SK-N-MC (cell line): ENCODE data around the gene AQP3.

Experiments used
- EZH2 ChIP-seq: fragments of 200-600 bp; sonication (generic); IDR thresholded peaks from one replicate; pipeline ENCODE4 v1.6.1; 2017; ENCODE audit warnings: antibody characterized with exemption
- FOXP2 ChIP-seq: optimal IDR thresholded peaks from 2 replicates; pipeline ENCODE3; 2011; ENCODE audit warnings: mild to moderate bottlenecking, moderate library complexity; ENCODE audit not compliant: insufficient read depth; ENCODE audit errors: extremely low read length, control extremely low read depth
- POLR2AphosphoS5 ChIP-seq: IDR thresholded peaks from 2 replicates; pipeline ENCODE4 v1.6.1; 2012; ENCODE audit warnings: mild to moderate bottlenecking, low read depth, low read length, borderline replicate concordance

DNA sequence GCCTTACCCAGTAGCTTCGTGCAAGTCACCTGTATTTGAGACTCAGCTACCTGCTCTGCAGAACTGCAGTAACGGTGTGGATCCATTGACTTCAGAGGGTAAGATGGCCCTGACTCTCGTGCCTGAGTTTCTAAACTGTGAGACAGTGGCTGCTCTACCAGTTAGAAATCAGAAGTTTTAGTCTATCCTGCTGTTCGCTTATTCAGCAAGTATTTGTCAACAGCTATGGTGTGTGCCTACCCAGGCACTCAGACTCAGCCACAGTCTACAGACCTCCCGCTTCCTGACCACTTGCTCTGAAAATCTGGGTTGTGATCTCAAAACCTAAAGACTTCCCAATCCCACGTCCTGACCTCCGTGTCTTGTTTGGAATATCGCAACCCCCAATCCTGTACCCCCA, 13.5 kb downstream of the AQP3 start:
- TF ChIP-seq POLR2AphosphoS5 (no peak), EZH2 (no peak), FOXP2 (no peak)
